ENCODE measurements around the gene FANCC. TPM values are rescaled to one million over a fixed set of nuclear protein-coding genes. Genes with fewer than 3 reads are reported as not detected.

FANCC gene
- total and polyA plus RNA-seq, 2 of the 13 experiments (the other 11 are each of a cell fraction or from before 2014, with no cell fraction given) = 7.4 to 8.6 TPM

- TF ChIP-seq TRAFD1 (CRISPR knock-in tag; IDR thresholded peaks at IDR 0.05; ENCODE audit: borderline replicate concordance) = no peak
- TF ChIP-seq REST (IDR thresholded peaks at IDR 0.05; ENCODE audit: borderline replicate concordance in 1 of 2, low read depth in 1 of 2, low read length in 2 of 2) = 0 out of 4 replicates have a peak, but pooled peaks of 1 of the 2 experiments have one; percentile 3
- peak; percentile 12 for TF ChIP-seq IKZF4 (CRISPR knock-in tag; IDR thresholded peaks at IDR 0.05; ENCODE audit: borderline replicate concordance, low read depth, not compliant biosample characterization)
- 0 out of 2 replicates have a peak, but pooled peaks have one; percentile 2 for TF ChIP-seq ZNF362 (CRISPR knock-in tag; IDR thresholded peaks at IDR 0.05; ENCODE audit: borderline replicate concordance)
- no peak for TF ChIP-seq ZNF788 (CRISPR knock-in tag; IDR thresholded peaks at IDR 0.05; ENCODE audit: borderline replicate concordance)
- TF ChIP-seq AHDC1 (CRISPR knock-in tag; IDR thresholded peaks at IDR 0.05; ENCODE audit: borderline replicate concordance) = peak; percentile 6; the same call in 1 of the 2 replicates
- peak; percentile 2; the same call in 1 of the 2 replicates for TF ChIP-seq SMAD3 (CRISPR knock-in tag; IDR thresholded peaks at IDR 0.05)
Observed at GRCh38 chr9:95317893-95318211, 343 bp upstream of the FANCC start (continued).
